ENCODE results near the gene ZNF516. TPM values are rescaled to one million over a fixed set of nuclear protein-coding genes. Genes with fewer than 3 reads are reported as not detected.

ZNF516 gene
- total RNA-seq, 1 experiment from 2014 or later: 22.6 TPM

- H4K8ac ChIP-seq (replicated peaks; ENCODE audit: insufficient read length, low read depth, low read length): no peak overlapping the region
- no peak overlapping the region for H2AK5ac ChIP-seq (ENCODE audit: insufficient read length, low read length)
- no peaks in the 10 kb centered on the region for H4K20me1 ChIP-seq (ENCODE audit: control insufficient read depth, insufficient read depth, insufficient read length)
- H3K56ac ChIP-seq (ENCODE audit: insufficient read length, low read depth, low read length): no peak overlapping the region
- H3K9ac ChIP-seq (ENCODE audit: extremely low read depth, insufficient read length, low read length): no peak overlapping the region
- H3K27ac ChIP-seq (ENCODE audit: insufficient read length, low read depth, low read length): no peak overlapping the region
- no peak overlapping the region for H2BK12ac ChIP-seq (ENCODE audit: insufficient read length, low read depth, low read length)
- no peaks in the 10 kb centered on the region for H3K23me2 ChIP-seq (ENCODE audit: insufficient read length, low read depth, low read length, poor library complexity, severe bottlenecking)
- H2BK5ac ChIP-seq (ENCODE audit: insufficient read length, low read length): no peak overlapping the region
- no peak overlapping the region for H3K14ac ChIP-seq (ENCODE audit: insufficient read depth, low read length)
- H3K79me1 ChIP-seq (ENCODE audit: insufficient read depth, low read depth, low read length, poor library complexity, severe bottlenecking): no peaks in the 10 kb centered on the region
- H4K91ac ChIP-seq (ENCODE audit: insufficient read length, low read depth, low read length): no peak overlapping the region
- no peak overlapping the region for H3T11ph ChIP-seq (ENCODE audit: low read length)
- no peak overlapping the region for H2BK120ac ChIP-seq (ENCODE audit: low read depth, low read length, poor library complexity, severe bottlenecking)
- H3K79me2 ChIP-seq (ENCODE audit: insufficient read depth, low read length): no peaks in the 10 kb centered on the region
- Mint-ChIP-seq H3K36me3 (ENCODE audit: insufficient read depth in 1 of 3, low read depth in 3 of 3) (peaks cover 4 to 14% (median 10%) of the 10 kb centered on the region in 3 experiments; a peak in 3 of 7 replicates), H3K4me3 (no peak overlapping the region), H3K4me1 (peaks cover 18 to 23% of the 10 kb centered on the region in 2 experiments), H3K27ac (no peak overlapping the region), H3K9me3 (no peaks in the 10 kb centered on the region), H3K27me3 (ENCODE audit: low read depth) (no peaks in the 10 kb centered on the region)
- H2BK15ac ChIP-seq (ENCODE audit: low read depth, low read length): no peak overlapping the region
- no peak overlapping the region for H3K18ac ChIP-seq (ENCODE audit: insufficient read length, low read depth, low read length)
- TF ChIP-seq CTCF (conservative IDR thresholded peaks at IDR 0.05): no peak
- H3K4ac ChIP-seq (ENCODE audit: low read depth, low read length): no peak overlapping the region
- no peaks in the 10 kb centered on the region for H3K9me3 ChIP-seq (ENCODE audit: control insufficient read depth, low read depth, low read length)
- no peak overlapping the region for H2BK20ac ChIP-seq (ENCODE audit: low read depth, low read length, poor library complexity, severe bottlenecking)
- H3K27me3 ChIP-seq (ENCODE audit: insufficient read depth, low read length): no peaks in the 10 kb centered on the region
- no peaks in the 10 kb centered on the region for H3K4me1 ChIP-seq (ENCODE audit: insufficient read depth, low read length)
- H4K5ac ChIP-seq (ENCODE audit: insufficient read length, low read depth, low read length): no peak overlapping the region
- no peak overlapping the region for H2AFZ ChIP-seq (ENCODE audit: low read length)
- H3K23ac ChIP-seq (ENCODE audit: insufficient read length, low read depth, low read length): no peak overlapping the region
- no CpG with 5 or more reads among the region's 3 CpGs for WGBS (ENCODE audit: extremely low coverage, insufficient read length, low lambda C conversion rate)
- H3K4me2 ChIP-seq (ENCODE audit: insufficient read depth, insufficient read length, low read length): no peak overlapping the region
- no peak for DNase-seq
Measured at GRCh38 chr18:76368271-76368670, 126.8 kb downstream of the ZNF516 start.

Data from H9 (cell line).